HCT116 (cell line): ENCODE results near the gene ANKRD22. TPM values are rescaled to one million over a fixed set of nuclear protein-coding genes. Genes with fewer than 3 reads are reported as not detected.

ENCODE experiments used
- ATAC-seq: fragments of 200-7000 bp; cut with Tn5 transposase; 2 replicates; pipeline ENCODE4 v1.9.1; 2020; ENCODE audit warnings: mild to moderate bottlenecking, moderate library complexity
- BruUV-seq: library from RNA; stranded (reverse); fragments of 400-500 nt; replicated peaks from 2 replicates; lab custom pipeline; 2021; lab: Mats Ljungman, UMichigan
- CTCF ChIA-PET: fragments of 300-600 bp; sonication (Branson Sonifier 250); formaldehyde crosslinking; loops from one replicate; lab custom pipeline; 2021; ENCODE audit warnings: antibody characterized with exemption; lab: Charles Lee
- POLR2A ChIA-PET: fragments of 300-600, 350-600 bp; sonication (Branson Sonifier 250); formaldehyde crosslinking; loops from one replicate; lab custom pipeline; 2021; ENCODE audit warnings: antibody characterized with exemption; lab: Charles Lee
- RAD21 ChIA-PET, 2 experiments: fragments of 300-600 bp; sonication (Branson Sonifier 250); formaldehyde crosslinking; loops; one replicate each; lab custom pipeline; 2023; ENCODE audit warnings: low total read pairs in 2 of 2; ENCODE audit not compliant: uncharacterized antibody in 2 of 2, unreplicated experiment in 2 of 2, low non-redundant PET in 1 of 2; lab: Charles Lee
- DNase-seq: peaks from one replicate; pipeline ENCODE4 v3.0.0-alpha.2; 2010; ENCODE audit warnings: low read depth, low spot score
- H2AFZ ChIP-seq: fragments of 200-600 bp; shearing (Covaris generic), sonication (generic); 2 replicates; pipeline ENCODE4 v1.6.1; 2017; ENCODE audit warnings: low read depth, mixed run types, mixed read lengths, antibody characterized with exemption, low read length; ENCODE audit not compliant: poor library complexity, severe bottlenecking
- H3K27ac ChIP-seq: 2 replicates; pipeline ENCODE4 v1.5.1; 2012; ENCODE audit warnings: low read depth, low read length
- H3K27me3 ChIP-seq: fragments of 200-600 bp; sonication (generic); 2 replicates; pipeline ENCODE4 v1.6.1; 2016; ENCODE audit warnings: mixed run types, low read length, mixed read lengths; ENCODE audit not compliant: insufficient read depth
- H3K36me3 ChIP-seq, 2 experiments: fragments of 200-500 bp in 1 of 2; fragments of 200-600 bp in 1 of 2; sonication (Bioruptor generic) in 1 of 2; sonication (generic) in 1 of 2; 2 replicates each; pipeline versions ENCODE4 v1.5.1 to v1.6.1; 2014 to 2016; ENCODE audit warnings: low read length in 2 of 2, inconsistent platforms in 1 of 2, mixed read lengths in 1 of 2, mixed run types in 1 of 2; ENCODE audit not compliant: insufficient read depth in 2 of 2, control insufficient read depth in 1 of 2
- H3K4me1 ChIP-seq, 2 experiments: fragments of 200-600 bp in 1 of 2; sonication (generic) in 1 of 2; 2 replicates each; pipeline versions ENCODE4 v1.5.1 to v1.6.1; 2012 to 2017; ENCODE audit warnings: low read length in 2 of 2, inconsistent platforms in 1 of 2, mild to moderate bottlenecking in 1 of 2, mixed read lengths in 1 of 2, mixed run types in 1 of 2, moderate library complexity in 1 of 2; ENCODE audit not compliant: insufficient read depth in 2 of 2, control insufficient read depth in 1 of 2
- H3K4me2 ChIP-seq: fragments of 200-600 bp; sonication (generic); 2 replicates; pipeline ENCODE4 v1.6.1; 2017; ENCODE audit warnings: mixed run types, low read length, mixed read lengths
- H3K4me3 ChIP-seq, 2 experiments: fragments of 200-600 bp in 1 of 2; sonication (generic) in 1 of 2; replicated peaks in 1 of 2; 2 replicates each; pipeline ENCODE4 v1.5.1; 2011 to 2016; ENCODE audit warnings: low read length in 2 of 2, control low read depth in 1 of 2, low read depth in 1 of 2, mild to moderate bottlenecking in 1 of 2, mixed read lengths in 1 of 2, mixed run types in 1 of 2
- H3K79me2 ChIP-seq: fragments of 200-600 bp; sonication (generic); 2 replicates; pipeline ENCODE4 v1.6.1; 2017; ENCODE audit warnings: mild to moderate bottlenecking, mixed run types, low read length, moderate library complexity, mixed read lengths; ENCODE audit not compliant: insufficient read depth
- H3K9ac ChIP-seq: fragments of 200-600 bp; sonication (generic); 2 replicates; pipeline ENCODE4 v1.6.1; 2016; ENCODE audit warnings: low read length, mixed read lengths
- H3K9me2 ChIP-seq: fragments of 200-600 bp; sonication (generic), shearing (Covaris generic); 2 replicates; pipeline ENCODE4 v1.6.1; 2017; ENCODE audit warnings: mixed run types, mild to moderate bottlenecking, moderate library complexity; ENCODE audit not compliant: insufficient read depth
- H3K9me3 ChIP-seq, 2 experiments: fragments of 200-500 bp in 1 of 2; fragments of 200-600 bp in 1 of 2; sonication (Bioruptor generic) in 1 of 2; sonication (generic) in 1 of 2; 2 replicates each; pipeline ENCODE4 v1.6.1; 2014 to 2017; ENCODE audit warnings: low read length in 2 of 2, mixed read lengths in 2 of 2, inconsistent platforms in 1 of 2, low read depth in 1 of 2, mild to moderate bottlenecking in 1 of 2, mixed run types in 1 of 2, moderate library complexity in 1 of 2; ENCODE audit not compliant: control insufficient read depth in 1 of 2, insufficient read depth in 1 of 2
- H4K20me1 ChIP-seq: fragments of 200-600 bp; sonication (generic), shearing (Covaris generic); 2 replicates; pipeline ENCODE4 v1.6.1; 2017; ENCODE audit warnings: mixed run types, mild to moderate bottlenecking, moderate library complexity; ENCODE audit not compliant: insufficient read depth
- CBX3 ChIP-seq: IDR thresholded peaks from 2 replicates; pipeline ENCODE4 v1.6.1; 2012; ENCODE audit warnings: low read depth
- CEBPB ChIP-seq: IDR thresholded peaks from 2 replicates; pipeline ENCODE4 v1.6.1; 2012; ENCODE audit warnings: low read depth
- EGR1 ChIP-seq: IDR thresholded peaks from 2 replicates; pipeline ENCODE4 v1.6.1; 2012; ENCODE audit warnings: low read depth
- EZH2 ChIP-seq: fragments of 200-600 bp; sonication (generic); IDR thresholded peaks from 2 replicates; pipeline ENCODE4 v1.6.1; 2017; ENCODE audit warnings: antibody characterized with exemption, mixed run types
- FOSL1 ChIP-seq: IDR thresholded peaks from 2 replicates; pipeline ENCODE4 v1.6.1; 2012; ENCODE audit warnings: low read depth
- MAX ChIP-seq: IDR thresholded peaks from 2 replicates; pipeline ENCODE4 v1.6.1; 2012
- POLR2A ChIP-seq: IDR thresholded peaks from 2 replicates; pipeline ENCODE4 v1.7.0; 2011; ENCODE audit warnings: borderline replicate concordance; ENCODE audit not compliant: insufficient read depth, insufficient read length; ENCODE audit errors: extremely low read depth
- RAD21 ChIP-seq: IDR thresholded peaks from 2 replicates; pipeline ENCODE4 v1.6.1; 2012; ENCODE audit warnings: low read depth, mild to moderate bottlenecking
- SP1 ChIP-seq: IDR thresholded peaks from 2 replicates; pipeline ENCODE4 v1.6.1; 2012; ENCODE audit warnings: low read depth
- intact Hi-C: fragments of 100-400 bp; cut with micrococcal nuclease; formaldehyde crosslinking; loops from 2 replicates; pipeline ENCODE4 v1.10.0; 2022
- total RNA-seq: library from RNA; stranded (reverse); gene quantifications from one replicate; pipeline ENCODE4 v1.2.1, GENCODE V29; 2021; ENCODE audit not compliant: unreplicated experiment
- TF ChIP-seq, protein P1 (sequence below), 3 experiments: fragments of 200-600 bp in 1 of 3; sonication (generic) in 1 of 3; IDR thresholded peaks in 2 of 3; conservative IDR thresholded peaks in 1 of 3; 2 replicates each; pipeline ENCODE4 v1.5.1; 2012 to 2017; ENCODE audit warnings: low read depth in 2 of 3, low read length in 2 of 3, antibody characterized with exemption in 1 of 3, borderline replicate concordance in 1 of 3, control low read depth in 1 of 3, mild to moderate bottlenecking in 1 of 3, mixed read lengths in 1 of 3, mixed run types in 1 of 3, moderate library complexity in 1 of 3; ENCODE audit not compliant: insufficient read depth in 1 of 3
- TF ChIP-seq, protein P2 (sequence below): IDR thresholded peaks from 2 replicates; pipeline ENCODE4 v1.6.1; 2011; ENCODE audit warnings: mild to moderate bottlenecking, low read length, moderate library complexity; ENCODE audit not compliant: insufficient replicate concordance; ENCODE audit errors: extremely low read depth

The ANKRD22 gene
- total RNA-seq, 1 experiment from 2014 or later = 2.3 TPM

DNA sequence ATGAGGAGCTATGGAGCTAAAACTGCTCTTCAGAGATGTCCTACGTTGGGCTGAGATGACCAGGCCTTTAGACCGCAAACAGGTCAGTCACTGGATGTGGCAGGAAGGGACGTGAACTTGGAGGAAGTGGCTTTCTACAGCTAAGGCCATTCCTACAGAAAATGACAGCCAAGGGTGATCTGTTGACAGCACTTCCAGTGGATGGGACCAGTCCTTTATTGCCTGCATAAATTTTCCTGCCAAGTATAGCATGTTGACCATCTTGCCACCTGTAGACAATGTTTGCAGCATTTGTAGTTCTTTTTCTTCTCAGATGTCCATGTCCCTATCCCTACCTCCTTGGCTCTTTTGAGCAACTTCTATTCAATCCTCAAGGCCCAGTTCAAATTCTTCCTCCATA, 45.7 kb downstream of the ANKRD22 start:
- BruUV-seq = no TSS peak
- no peak for ATAC-seq
- POLR2A ChIA-PET = no interaction called here

More for the DNA sequence above, 45.7 kb downstream of the ANKRD22 start:
- ChIA-PET RAD21 (no interaction called here), CTCF (no interaction called here)
- Histone ChIP-seq H3K9me3 (no peaks in the 10 kb centered on the region), H4K20me1 (no peaks in the 10 kb centered on the region), H3K9me2 (no peaks in the 10 kb centered on the region), H3K4me1 (no peaks in the 10 kb centered on the region), H3K36me3 (no peaks in the 10 kb centered on the region), H3K79me2 (no peaks in the 10 kb centered on the region), H3K4me2 (no peak overlapping the region), H3K4me3 (no peak overlapping the region), H3K27ac (no peak overlapping the region), H2AFZ (no peak overlapping the region), H3K27me3 (no peaks in the 10 kb centered on the region), H3K9ac (no peak overlapping the region)
- intact Hi-C loops = no loop called here
- TF ChIP-seq, protein P1, sequence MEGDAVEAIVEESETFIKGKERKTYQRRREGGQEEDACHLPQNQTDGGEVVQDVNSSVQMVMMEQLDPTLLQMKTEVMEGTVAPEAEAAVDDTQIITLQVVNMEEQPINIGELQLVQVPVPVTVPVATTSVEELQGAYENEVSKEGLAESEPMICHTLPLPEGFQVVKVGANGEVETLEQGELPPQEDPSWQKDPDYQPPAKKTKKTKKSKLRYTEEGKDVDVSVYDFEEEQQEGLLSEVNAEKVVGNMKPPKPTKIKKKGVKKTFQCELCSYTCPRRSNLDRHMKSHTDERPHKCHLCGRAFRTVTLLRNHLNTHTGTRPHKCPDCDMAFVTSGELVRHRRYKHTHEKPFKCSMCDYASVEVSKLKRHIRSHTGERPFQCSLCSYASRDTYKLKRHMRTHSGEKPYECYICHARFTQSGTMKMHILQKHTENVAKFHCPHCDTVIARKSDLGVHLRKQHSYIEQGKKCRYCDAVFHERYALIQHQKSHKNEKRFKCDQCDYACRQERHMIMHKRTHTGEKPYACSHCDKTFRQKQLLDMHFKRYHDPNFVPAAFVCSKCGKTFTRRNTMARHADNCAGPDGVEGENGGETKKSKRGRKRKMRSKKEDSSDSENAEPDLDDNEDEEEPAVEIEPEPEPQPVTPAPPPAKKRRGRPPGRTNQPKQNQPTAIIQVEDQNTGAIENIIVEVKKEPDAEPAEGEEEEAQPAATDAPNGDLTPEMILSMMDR (IDR thresholded peaks at IDR 0.05 in 2 of 3, conservative IDR thresholded peaks at IDR 0.05 in 1 of 3; ENCODE audit: borderline replicate concordance in 1 of 3, insufficient read depth in 1 of 3, low read depth in 2 of 3, low read length in 2 of 3) = no peak
- TF ChIP-seq MAX (no peak), EGR1 (no peak), CEBPB (no peak), CBX3 (no peak), EZH2 (no peak), RAD21 (no peak), FOSL1 (no peak), SP1 (no peak), POLR2A (no peak)
- TF ChIP-seq, protein P2, sequence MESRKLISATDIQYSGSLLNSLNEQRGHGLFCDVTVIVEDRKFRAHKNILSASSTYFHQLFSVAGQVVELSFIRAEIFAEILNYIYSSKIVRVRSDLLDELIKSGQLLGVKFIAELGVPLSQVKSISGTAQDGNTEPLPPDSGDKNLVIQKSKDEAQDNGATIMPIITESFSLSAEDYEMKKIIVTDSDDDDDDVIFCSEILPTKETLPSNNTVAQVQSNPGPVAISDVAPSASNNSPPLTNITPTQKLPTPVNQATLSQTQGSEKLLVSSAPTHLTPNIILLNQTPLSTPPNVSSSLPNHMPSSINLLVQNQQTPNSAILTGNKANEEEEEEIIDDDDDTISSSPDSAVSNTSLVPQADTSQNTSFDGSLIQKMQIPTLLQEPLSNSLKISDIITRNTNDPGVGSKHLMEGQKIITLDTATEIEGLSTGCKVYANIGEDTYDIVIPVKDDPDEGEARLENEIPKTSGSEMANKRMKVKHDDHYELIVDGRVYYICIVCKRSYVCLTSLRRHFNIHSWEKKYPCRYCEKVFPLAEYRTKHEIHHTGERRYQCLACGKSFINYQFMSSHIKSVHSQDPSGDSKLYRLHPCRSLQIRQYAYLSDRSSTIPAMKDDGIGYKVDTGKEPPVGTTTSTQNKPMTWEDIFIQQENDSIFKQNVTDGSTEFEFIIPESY = no peak
- DNase-seq = no peak
